NCI-H146 (cell line): ENCODE results near the gene ZNF770.
"Not testable (repeated sequence)": the region's sequence is repeated elsewhere in the genome, so short reads cannot be mapped to it uniquely, and the experiment has no call there.

ENCODE experiments used
- DNase-seq: peaks from one replicate; lab custom pipeline; 2025; lab: John Stamatoyannopoulos, UW

The ZNF770 gene

GRCh38 chr15:34976743-34977142 lies 11.3 kb downstream of the ZNF770 start:
- no peak for DNase-seq

- DNase-seq, result no peak
These were observed 12.0 kb downstream of the ZNF770 start for GRCh38 chr15:34976073-34976472.

- no peak for DNase-seq
These were observed 14.6 kb downstream of the ZNF770 start for GRCh38 chr15:34973512-34973911.

GRCh38 chr15:34970098-34970643 lies 17.9 kb downstream of the ZNF770 start:
- not testable (repeated sequence) for DNase-seq

GRCh38 chr15:34969340-34970097 lies 18.6 kb downstream of the ZNF770 start, which contains the start of gene AQR:
Gene AQR, minus strand, starts transcription at chr15:34969742. Its CDS starts 129 bp downstream, at chr15:34969613.
- DNase-seq, result peak; percentile 94

- DNase-seq, result no peak
These were observed 23.8 kb downstream of the ZNF770 start for GRCh38 chr15:34964277-34964676.

GRCh38 chr15:34953851-34954250 lies 34.2 kb downstream of the ZNF770 start:
- no peak for DNase-seq

- no peak for DNase-seq
These were observed 35.6 kb downstream of the ZNF770 start for GRCh38 chr15:34952481-34952880.

- DNase-seq, result no peak
These were observed 36.1 kb downstream of the ZNF770 start for GRCh38 chr15:34951993-34952392.

- DNase-seq, result no peak
These were observed 43.2 kb downstream of the ZNF770 start for GRCh38 chr15:34944936-34945335.

- DNase-seq, result no peak
These were observed 44.4 kb downstream of the ZNF770 start for GRCh38 chr15:34943711-34944110.

- not testable (repeated sequence) for DNase-seq
These were observed 44.8 kb downstream of the ZNF770 start for GRCh38 chr15:34943264-34943663.

- DNase-seq, result no peak
These were observed 45.7 kb downstream of the ZNF770 start for GRCh38 chr15:34942363-34942762.

GRCh38 chr15:34941831-34942230 lies 46.3 kb downstream of the ZNF770 start:
- DNase-seq, result no peak

- no peak for DNase-seq
These were observed 46.8 kb downstream of the ZNF770 start for GRCh38 chr15:34941185-34941698.

- no peak for DNase-seq
These were observed 54.6 kb downstream of the ZNF770 start for GRCh38 chr15:34933432-34933975.

- DNase-seq, result not testable (repeated sequence)
These were observed 59.7 kb downstream of the ZNF770 start for GRCh38 chr15:34928349-34928748.
